Natural killer cell (primary cell): ENCODE data around the gene CHD1L. TPM values are rescaled to one million over a fixed set of nuclear protein-coding genes. Genes with fewer than 3 reads are reported as not detected.

Source experiments
- ATAC-seq, 3 donors: fragments of 150-1000 bp in 2 of 3; fragments of 200-7000 bp in 1 of 3; cut with Tn5 transposase; 1 replicate in 1 of 3; 2 replicates in 2 of 3; pipeline ENCODE4 v1.10.0; 2021; ENCODE audit warnings: mild to moderate bottlenecking in 2 of 3, moderate library complexity in 2 of 3
- DNase-seq, 2 donors: peaks; one replicate each; pipeline versions ENCODE4 v3.0.0 to v3.0.0-alpha.2; 2013 to 2021; ENCODE audit warnings: mixed read lengths in 1 of 2
- H3K27ac ChIP-seq: one replicate; pipeline ENCODE4 v1.5.1; 2013; ENCODE audit warnings: mild to moderate bottlenecking, low read length
- H3K27me3 ChIP-seq: one replicate; pipeline ENCODE4 v1.6.1; 2013; ENCODE audit warnings: low read length; ENCODE audit not compliant: control insufficient read depth, insufficient read depth
- H3K36me3 ChIP-seq: one replicate; pipeline ENCODE4 v1.6.1; 2013; ENCODE audit warnings: low read length; ENCODE audit not compliant: control insufficient read depth, insufficient read depth
- H3K4me1 ChIP-seq: one replicate; pipeline ENCODE4 v1.6.1; 2013; ENCODE audit warnings: low read length; ENCODE audit not compliant: control insufficient read depth, insufficient read depth
- H3K4me3 ChIP-seq: one replicate; pipeline ENCODE4 v1.5.1; 2013; ENCODE audit warnings: low read length
- H3K9me3 ChIP-seq: one replicate; pipeline ENCODE4 v1.6.1; 2013; ENCODE audit warnings: low read length; ENCODE audit not compliant: control insufficient read depth, insufficient read depth
- H3K27ac Mint-ChIP-seq, 2 donors: one replicate each; pipeline ENCODE4 v1.8.0; 2022; ENCODE audit warnings: mild to moderate bottlenecking in 2 of 2, mixed read lengths in 2 of 2, moderate library complexity in 1 of 2
- H3K27me3 Mint-ChIP-seq, 2 donors: one replicate each; pipeline ENCODE4 v1.8.0; 2022; ENCODE audit warnings: low read depth in 2 of 2, mixed read lengths in 2 of 2
- H3K36me3 Mint-ChIP-seq: one replicate; pipeline ENCODE4 v1.8.0; 2022; ENCODE audit warnings: mixed read lengths
- H3K4me1 Mint-ChIP-seq, 2 donors: one replicate each; pipeline ENCODE4 v1.8.0; 2022; ENCODE audit warnings: mixed read lengths in 2 of 2
- H3K4me3 Mint-ChIP-seq: one replicate; pipeline ENCODE4 v1.8.0; 2022; ENCODE audit warnings: mild to moderate bottlenecking, moderate library complexity, mixed read lengths
- H3K9me3 Mint-ChIP-seq, 2 donors: one replicate each; pipeline ENCODE4 v1.8.0; 2022; ENCODE audit warnings: mixed read lengths in 2 of 2
- WGBS: methylation state at CpG from one replicate; pipeline ENCODE4 v1.1.7; 2013; ENCODE audit warnings: missing lambda C conversion rate; ENCODE audit not compliant: insufficient coverage; 5-methylcytosine and 5-hydroxymethylcytosine counted together
- intact Hi-C: fragments of 100-400 bp; cut with micrococcal nuclease; formaldehyde crosslinking; loops from one replicate; pipeline ENCODE4 v1.14.2; 2022
- total RNA-seq, 4 donors: library from RNA; stranded (reverse); fragments of 120-200 nt in 1 of 4; gene quantifications; one replicate each; pipeline versions ENCODE4 v1.2.3 to v1.2.4, GENCODE V29; 2013 to 2022
- TF ChIP-seq, protein P1 (sequence below): fragments of 200-600 bp; IDR thresholded peaks from one replicate; pipeline ENCODE4 v1.8.0; 2022; ENCODE audit warnings: antibody characterized with exemption

Gene CHD1L
- total RNA-seq, 3 donors from 2014 or later (not counting 1 experiment from before 2014, with no cell fraction given), result 35.8 to 45.7 (median 44.0) TPM

DNA sequence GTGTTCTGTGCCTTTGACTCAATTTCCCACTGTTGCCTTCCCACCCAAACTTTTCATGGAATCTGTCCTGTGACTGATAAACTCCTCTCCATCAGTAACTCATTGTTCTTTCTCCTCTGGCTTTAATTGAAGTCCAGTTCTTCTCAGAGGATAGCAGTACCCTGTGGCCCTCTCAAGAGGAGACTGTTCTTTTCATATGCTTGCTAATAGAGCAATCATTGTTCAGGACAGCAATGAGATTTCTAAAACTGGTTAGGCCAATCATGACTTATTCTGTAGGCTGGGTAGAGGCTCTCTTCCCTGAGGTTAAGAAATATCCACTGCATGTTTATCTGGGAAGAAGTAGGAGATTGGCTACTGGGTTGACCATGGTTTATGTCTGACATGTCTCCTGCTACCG lies 98.8 kb downstream of the CHD1L start:
- H3K9me3 Mint-ChIP-seq, result peaks cover 0 to 2% of the 10 kb centered on the region in 2 donors
- H3K36me3 ChIP-seq, result no peaks in the 10 kb centered on the region
- no peaks in the 10 kb centered on the region for H3K4me1 ChIP-seq
- no peak overlapping the region for H3K4me3 Mint-ChIP-seq
- 91% methylated on average over 1 of the region's 1 CpG for WGBS
- H3K9me3 ChIP-seq, result no peaks in the 10 kb centered on the region
- ATAC-seq (no peak), DNase-seq (no peak)
- H3K36me3 Mint-ChIP-seq, result no peaks in the 10 kb centered on the region
- H3K27ac Mint-ChIP-seq, result no peak overlapping the region
- peaks cover 29 to 43% of the 10 kb centered on the region in 2 donors for H3K27me3 Mint-ChIP-seq
- no peak overlapping the region for H3K4me3 ChIP-seq
- H3K4me1 Mint-ChIP-seq, result no peaks in the 10 kb centered on the region
- H3K27me3 ChIP-seq, result peaks cover 2% of the 10 kb centered on the region
- no peak overlapping the region for H3K27ac ChIP-seq
- intact Hi-C loops, result no loop called here
- TF ChIP-seq, protein P1, sequence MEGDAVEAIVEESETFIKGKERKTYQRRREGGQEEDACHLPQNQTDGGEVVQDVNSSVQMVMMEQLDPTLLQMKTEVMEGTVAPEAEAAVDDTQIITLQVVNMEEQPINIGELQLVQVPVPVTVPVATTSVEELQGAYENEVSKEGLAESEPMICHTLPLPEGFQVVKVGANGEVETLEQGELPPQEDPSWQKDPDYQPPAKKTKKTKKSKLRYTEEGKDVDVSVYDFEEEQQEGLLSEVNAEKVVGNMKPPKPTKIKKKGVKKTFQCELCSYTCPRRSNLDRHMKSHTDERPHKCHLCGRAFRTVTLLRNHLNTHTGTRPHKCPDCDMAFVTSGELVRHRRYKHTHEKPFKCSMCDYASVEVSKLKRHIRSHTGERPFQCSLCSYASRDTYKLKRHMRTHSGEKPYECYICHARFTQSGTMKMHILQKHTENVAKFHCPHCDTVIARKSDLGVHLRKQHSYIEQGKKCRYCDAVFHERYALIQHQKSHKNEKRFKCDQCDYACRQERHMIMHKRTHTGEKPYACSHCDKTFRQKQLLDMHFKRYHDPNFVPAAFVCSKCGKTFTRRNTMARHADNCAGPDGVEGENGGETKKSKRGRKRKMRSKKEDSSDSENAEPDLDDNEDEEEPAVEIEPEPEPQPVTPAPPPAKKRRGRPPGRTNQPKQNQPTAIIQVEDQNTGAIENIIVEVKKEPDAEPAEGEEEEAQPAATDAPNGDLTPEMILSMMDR, result no peak

Other genes with a start within 250 kb of the CHD1L start
- gene PRKAB2, start 70.2 kb upstream of the CHD1L start, total RNA-seq, result 10 to 100 TPM; 15.1 to 19.1 (median 16.0) TPM
- 1 to 10 TPM; 5.8 to 6.0 (median 6.0) TPM for gene FMO5, start 17.3 kb upstream of the CHD1L start, total RNA-seq